ENCODE data around the gene PRELP.

Gene PRELP

DNA sequence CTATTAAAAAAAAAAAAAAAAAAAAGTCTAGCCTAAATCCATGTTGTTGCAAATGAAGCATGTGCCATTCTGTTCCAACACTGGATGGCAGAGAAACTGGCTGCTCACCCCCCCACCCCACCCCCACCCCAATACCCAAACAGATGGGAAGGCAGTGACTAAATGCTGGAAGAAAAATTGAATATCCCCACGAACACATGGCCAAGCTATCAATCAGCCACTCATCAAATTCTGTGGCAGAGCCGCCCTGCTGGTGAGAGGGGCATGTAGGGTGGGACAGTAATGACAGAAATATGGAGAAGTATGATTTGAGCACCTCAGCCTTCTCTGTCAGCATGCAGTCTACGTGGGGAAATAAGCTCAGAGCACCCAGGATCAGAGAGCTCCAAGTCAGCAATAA is 52.5 kb downstream of the PRELP start:
- no peak overlapping the region for H3K9ac ChIP-seq (ENCODE audit: low read length)
- no peaks in the 10 kb centered on the region for H3K36me3 ChIP-seq (ENCODE audit: insufficient read depth, low read length)
- no peaks in the 10 kb centered on the region for H3K27me3 ChIP-seq (ENCODE audit: control insufficient read depth in 1 of 2, insufficient read depth in 2 of 2, low read length in 2 of 2)
- no peak overlapping the region for H3K27ac ChIP-seq (ENCODE audit: low read depth, low read length)
- no peaks in the 10 kb centered on the region for H3K9me3 ChIP-seq (ENCODE audit: low read length)
- H3K4me1 ChIP-seq (ENCODE audit: insufficient read depth, low read length), result peaks cover 31% of the 10 kb centered on the region
- H3K4me3 ChIP-seq (ENCODE audit: low read depth in 1 of 2, low read length in 2 of 2), result no peak overlapping the region

DNA sequence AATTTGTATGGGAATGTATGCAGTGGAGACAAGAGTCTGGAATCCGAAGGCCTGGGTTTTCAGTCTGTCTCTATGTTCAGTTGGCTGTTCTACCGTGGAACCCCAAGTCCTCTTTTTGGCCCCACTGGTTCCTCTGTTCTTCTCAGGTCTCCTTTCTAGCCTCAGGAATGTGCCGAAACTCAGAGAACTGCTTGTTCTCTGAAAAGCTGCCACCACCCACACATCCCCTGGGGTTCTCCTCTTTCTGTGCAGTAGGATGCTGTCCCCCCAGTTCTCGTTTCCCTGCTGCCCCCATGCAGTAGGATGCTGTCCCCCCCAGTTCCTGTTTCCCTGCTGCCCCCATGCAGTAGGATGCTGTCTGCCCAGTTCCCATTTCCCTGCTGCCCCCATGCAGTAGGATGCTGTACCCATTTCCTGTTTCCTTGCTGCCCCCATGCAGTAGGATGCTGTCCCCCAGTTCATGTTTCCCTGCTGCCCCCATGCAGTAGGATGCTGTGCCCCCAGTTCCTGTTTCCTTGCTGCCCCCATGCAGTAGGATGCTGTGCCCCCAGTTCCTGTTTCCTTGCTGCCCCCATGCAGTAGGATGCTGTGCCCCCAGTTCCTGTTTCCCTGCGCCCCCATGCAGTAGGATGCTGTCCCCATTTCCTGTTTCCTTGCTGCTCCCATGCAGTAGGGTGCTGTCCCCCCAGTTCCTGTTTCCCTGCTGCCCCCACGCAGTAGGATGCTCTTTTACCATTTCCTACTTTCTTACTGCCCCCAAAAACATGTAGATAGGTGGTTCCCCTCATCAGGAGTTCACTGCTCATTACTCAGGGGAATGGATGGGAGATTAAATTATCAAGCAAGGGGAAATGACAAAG is 53.6 kb downstream of the PRELP start:
- Histone ChIP-seq H3K9ac (ENCODE audit: low read length) (no peak overlapping the region), H3K36me3 (ENCODE audit: insufficient read depth, low read length) (no peaks in the 10 kb centered on the region), H3K4me1 (ENCODE audit: insufficient read depth, low read length) (peaks cover 40% of the 10 kb centered on the region), H3K27me3 (ENCODE audit: control insufficient read depth in 1 of 2, insufficient read depth in 2 of 2, low read length in 2 of 2) (no peaks in the 10 kb centered on the region), H3K4me3 (ENCODE audit: low read depth in 1 of 2, low read length in 2 of 2) (no peak overlapping the region), H3K9me3 (ENCODE audit: low read length) (no peaks in the 10 kb centered on the region), H3K27ac (ENCODE audit: low read depth, low read length) (no peak overlapping the region)

DNA sequence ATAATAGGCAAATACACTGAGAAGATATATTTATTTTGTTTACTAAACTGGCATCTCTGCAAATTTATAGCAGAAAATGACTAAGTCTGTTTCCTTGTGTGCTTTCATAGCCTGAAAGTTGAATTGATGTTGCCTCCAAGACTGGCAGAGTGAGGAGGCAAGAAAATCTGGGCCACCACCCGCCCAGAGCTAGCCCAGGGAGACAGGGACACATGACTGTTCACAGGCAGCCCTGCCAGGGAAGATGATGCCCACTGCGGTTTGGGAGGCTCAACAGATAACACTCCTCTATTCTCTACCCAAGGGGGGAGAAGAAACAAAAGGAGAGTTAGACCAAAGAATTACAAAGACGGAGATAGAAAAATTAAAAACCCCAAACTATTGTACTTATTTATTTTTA is 55.5 kb downstream of the PRELP start:
- no peaks in the 10 kb centered on the region for H3K9me3 ChIP-seq (ENCODE audit: low read length)
- H3K27me3 ChIP-seq (ENCODE audit: control insufficient read depth in 1 of 2, insufficient read depth in 2 of 2, low read length in 2 of 2), result no peaks in the 10 kb centered on the region
- no peak overlapping the region for H3K27ac ChIP-seq (ENCODE audit: low read depth, low read length)
- H3K9ac ChIP-seq (ENCODE audit: low read length), result no peak overlapping the region
- H3K4me3 ChIP-seq (ENCODE audit: low read depth in 1 of 2, low read length in 2 of 2), result no peak overlapping the region
- no peaks in the 10 kb centered on the region for H3K36me3 ChIP-seq (ENCODE audit: insufficient read depth, low read length)
- H3K4me1 ChIP-seq (ENCODE audit: insufficient read depth, low read length), result peaks cover 41% of the 10 kb centered on the region

DNA sequence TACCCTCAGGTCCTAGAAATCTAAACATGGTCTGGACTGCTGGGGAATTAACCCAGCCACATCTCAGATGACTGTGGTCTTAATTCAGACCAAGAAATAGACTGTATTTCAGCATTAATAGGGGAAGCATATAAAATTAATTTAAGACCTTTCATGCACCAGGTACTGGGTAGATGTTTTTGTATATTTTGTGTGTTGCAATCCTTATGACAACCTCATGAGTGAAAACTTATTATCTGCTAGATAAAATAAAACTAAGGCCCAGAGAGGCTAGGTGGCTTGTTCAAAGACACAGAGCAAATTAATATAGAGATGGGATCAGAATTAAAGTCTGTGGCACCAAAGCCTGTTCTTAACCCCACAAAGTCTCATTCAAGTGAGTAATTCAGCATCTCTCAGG is 58.4 kb downstream of the PRELP start:
- H3K4me1 ChIP-seq (ENCODE audit: insufficient read depth, low read length), result peaks cover 45% of the 10 kb centered on the region
- peak overlapping the region in 1 of 2 donors; percentile 10 for H3K4me3 ChIP-seq (ENCODE audit: low read depth in 1 of 2, low read length in 2 of 2)
- no peak overlapping the region for H3K9ac ChIP-seq (ENCODE audit: low read length)
- H3K36me3 ChIP-seq (ENCODE audit: insufficient read depth, low read length), result no peaks in the 10 kb centered on the region
- peak overlapping the region; percentile 86 for H3K27ac ChIP-seq (ENCODE audit: low read depth, low read length)
- no peaks in the 10 kb centered on the region for H3K9me3 ChIP-seq (ENCODE audit: low read length)
- H3K27me3 ChIP-seq (ENCODE audit: control insufficient read depth in 1 of 2, insufficient read depth in 2 of 2, low read length in 2 of 2), result no peaks in the 10 kb centered on the region

DNA sequence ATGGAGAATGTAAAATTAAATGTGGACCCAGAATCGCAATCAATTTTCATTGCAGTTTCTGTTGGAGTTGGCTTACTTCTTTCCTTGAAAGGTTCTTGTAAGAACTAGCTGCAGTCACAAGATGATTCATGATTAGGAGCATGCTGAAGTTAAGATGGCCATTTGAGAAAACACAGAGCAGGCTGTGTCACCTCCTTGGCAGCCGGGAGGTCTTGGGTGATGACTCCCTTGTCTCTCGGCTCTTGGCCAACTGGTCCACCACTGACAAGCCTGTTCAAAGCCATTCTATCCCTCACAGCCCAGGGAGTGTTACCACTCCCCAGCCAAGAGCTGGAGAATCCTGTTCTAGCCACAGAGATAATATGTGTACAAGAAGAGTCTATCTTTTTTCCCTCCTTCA is 58.9 kb downstream of the PRELP start:
- Histone ChIP-seq H3K4me1 (ENCODE audit: insufficient read depth, low read length) (peaks cover 45% of the 10 kb centered on the region), H3K9me3 (ENCODE audit: low read length) (no peaks in the 10 kb centered on the region), H3K36me3 (ENCODE audit: insufficient read depth, low read length) (no peaks in the 10 kb centered on the region), H3K27ac (ENCODE audit: low read depth, low read length) (peak overlapping the region; percentile 86), H3K4me3 (ENCODE audit: low read depth in 1 of 2, low read length in 2 of 2) (peak overlapping the region in 1 of 2 donors; percentile 10), H3K27me3 (ENCODE audit: control insufficient read depth in 1 of 2, insufficient read depth in 2 of 2, low read length in 2 of 2) (no peaks in the 10 kb centered on the region), H3K9ac (ENCODE audit: low read length) (no peak overlapping the region)

DNA sequence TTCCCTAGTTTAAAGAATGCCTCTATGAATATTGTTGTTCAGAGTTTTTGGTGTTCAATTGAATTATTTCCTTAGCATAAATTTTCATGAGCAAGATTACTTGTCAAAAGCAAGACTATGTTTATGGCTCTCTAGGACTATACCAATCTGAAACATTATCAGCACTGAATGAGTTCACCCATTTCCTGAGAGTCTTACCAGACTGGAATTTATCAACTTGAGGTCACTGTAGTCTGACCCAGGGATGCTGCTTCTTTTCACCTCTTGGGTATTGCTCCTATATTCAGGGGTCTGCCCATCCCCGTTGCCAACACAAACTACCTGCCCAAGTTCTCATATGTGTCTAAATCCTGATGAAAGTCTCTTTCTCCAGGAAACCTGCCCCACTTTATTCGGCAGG is 61.0 kb downstream of the PRELP start:
- no peak overlapping the region for H3K4me3 ChIP-seq (ENCODE audit: low read depth in 1 of 2, low read length in 2 of 2)
- H3K27ac ChIP-seq (ENCODE audit: low read depth, low read length), result no peak overlapping the region
- no peaks in the 10 kb centered on the region for H3K27me3 ChIP-seq (ENCODE audit: control insufficient read depth in 1 of 2, insufficient read depth in 2 of 2, low read length in 2 of 2)
- H3K9me3 ChIP-seq (ENCODE audit: low read length), result no peaks in the 10 kb centered on the region
- no peaks in the 10 kb centered on the region for H3K36me3 ChIP-seq (ENCODE audit: insufficient read depth, low read length)
- peaks cover 41% of the 10 kb centered on the region for H3K4me1 ChIP-seq (ENCODE audit: insufficient read depth, low read length)
- no peak overlapping the region for H3K9ac ChIP-seq (ENCODE audit: low read length)

DNA sequence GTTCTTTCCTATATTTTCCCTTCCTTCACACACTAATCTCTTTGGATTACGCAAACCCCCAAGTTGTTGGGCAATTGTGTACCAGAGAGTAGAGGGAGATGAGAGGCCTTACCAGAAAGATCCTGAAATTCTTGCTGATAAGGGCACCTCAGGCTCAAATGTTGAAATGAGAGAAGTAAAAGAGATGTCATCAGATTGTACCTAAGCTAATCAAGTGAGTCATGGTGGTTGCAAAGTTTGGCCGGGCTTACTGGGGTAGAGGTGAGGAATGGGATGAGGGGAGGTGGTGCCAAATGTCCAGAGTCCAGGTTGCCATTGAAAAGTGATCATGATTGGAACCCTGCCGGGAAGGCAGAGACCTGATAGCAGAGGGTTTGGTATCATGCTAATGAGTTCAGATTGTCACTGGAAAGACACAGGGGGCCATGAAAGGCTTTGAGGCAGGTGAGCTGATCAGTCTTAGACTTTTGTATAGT is 61.4 kb downstream of the PRELP start:
- no peaks in the 10 kb centered on the region for H3K9me3 ChIP-seq (ENCODE audit: low read length)
- H3K36me3 ChIP-seq (ENCODE audit: insufficient read depth, low read length), result no peaks in the 10 kb centered on the region
- no peak overlapping the region for H3K4me3 ChIP-seq (ENCODE audit: low read depth in 1 of 2, low read length in 2 of 2)
- H3K4me1 ChIP-seq (ENCODE audit: insufficient read depth, low read length), result peaks cover 41% of the 10 kb centered on the region
- H3K9ac ChIP-seq (ENCODE audit: low read length), result no peak overlapping the region
- H3K27me3 ChIP-seq (ENCODE audit: control insufficient read depth in 1 of 2, insufficient read depth in 2 of 2, low read length in 2 of 2), result no peaks in the 10 kb centered on the region
- H3K27ac ChIP-seq (ENCODE audit: low read depth, low read length), result peak overlapping the region; percentile 59

DNA sequence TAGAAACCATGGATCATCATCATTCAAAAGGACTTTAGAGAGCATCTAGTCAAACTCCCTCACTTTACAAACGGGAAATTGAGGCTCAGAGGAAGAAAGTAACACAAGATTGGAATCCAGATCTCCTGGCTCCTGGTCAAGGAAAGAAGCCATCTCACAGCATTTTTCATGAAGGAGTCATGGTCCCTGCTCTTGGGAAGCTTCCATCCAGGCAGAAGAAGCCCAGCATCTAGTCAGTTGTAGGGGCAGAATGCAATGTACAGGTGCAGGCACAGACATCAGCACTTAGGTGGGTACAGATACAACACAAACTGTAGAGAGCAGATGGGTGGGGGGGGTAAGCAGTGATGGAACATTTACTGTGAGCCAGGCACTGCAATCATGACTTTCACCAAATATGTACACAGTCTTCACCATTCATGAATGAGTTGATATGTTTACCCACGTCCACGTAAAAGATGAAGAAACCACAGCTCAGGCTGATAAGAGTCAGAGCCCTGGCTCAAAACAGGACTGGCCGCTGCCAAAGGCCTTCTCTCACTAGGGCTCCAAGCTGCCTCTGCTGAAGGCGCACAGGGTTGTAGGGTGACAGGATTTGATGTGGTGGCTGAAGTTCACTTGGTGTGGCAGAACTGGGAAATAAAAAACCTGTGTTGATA is 62.3 kb downstream of the PRELP start:
- Histone ChIP-seq H3K9ac (ENCODE audit: low read length) (no peak overlapping the region), H3K27me3 (ENCODE audit: control insufficient read depth in 1 of 2, insufficient read depth in 2 of 2, low read length in 2 of 2) (no peaks in the 10 kb centered on the region), H3K27ac (ENCODE audit: low read depth, low read length) (peak overlapping the region; percentile 59)

DNA sequence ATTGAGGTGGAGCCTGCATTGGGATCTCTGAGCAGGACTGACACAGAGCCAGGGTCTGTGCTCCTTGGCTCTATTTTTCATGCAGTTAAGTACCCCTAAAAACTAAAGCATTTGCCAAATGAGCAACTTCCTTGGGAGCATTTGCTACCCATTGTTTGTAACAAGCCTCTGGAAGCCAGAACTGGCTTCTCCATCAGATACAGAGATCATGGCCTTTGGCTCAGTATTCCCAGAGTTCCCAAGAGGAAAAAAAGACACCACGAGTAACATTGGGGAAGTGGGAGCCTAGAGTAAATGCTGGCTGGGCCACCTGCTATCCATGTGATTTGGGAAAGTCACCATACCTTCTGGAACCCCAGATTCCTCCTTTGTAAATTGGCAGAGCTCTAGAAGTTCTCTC is 63.1 kb downstream of the PRELP start:
- Histone ChIP-seq H3K27me3 (ENCODE audit: control insufficient read depth in 1 of 2, insufficient read depth in 2 of 2, low read length in 2 of 2) (no peaks in the 10 kb centered on the region), H3K4me3 (ENCODE audit: low read depth in 1 of 2, low read length in 2 of 2) (no peak overlapping the region), H3K4me1 (ENCODE audit: insufficient read depth, low read length) (peaks cover 35% of the 10 kb centered on the region), H3K27ac (ENCODE audit: low read depth, low read length) (peak overlapping the region; percentile 12), H3K9me3 (ENCODE audit: low read length) (no peaks in the 10 kb centered on the region), H3K36me3 (ENCODE audit: insufficient read depth, low read length) (no peaks in the 10 kb centered on the region), H3K9ac (ENCODE audit: low read length) (no peak overlapping the region)

More for the DNA sequence above, 62.3 kb downstream of the PRELP start:
- peaks cover 41% of the 10 kb centered on the region for H3K4me1 ChIP-seq (ENCODE audit: insufficient read depth, low read length)
- H3K36me3 ChIP-seq (ENCODE audit: insufficient read depth, low read length), result no peaks in the 10 kb centered on the region
- H3K9me3 ChIP-seq (ENCODE audit: low read length), result no peaks in the 10 kb centered on the region
- H3K4me3 ChIP-seq (ENCODE audit: low read depth in 1 of 2, low read length in 2 of 2), result no peak overlapping the region

DNA sequence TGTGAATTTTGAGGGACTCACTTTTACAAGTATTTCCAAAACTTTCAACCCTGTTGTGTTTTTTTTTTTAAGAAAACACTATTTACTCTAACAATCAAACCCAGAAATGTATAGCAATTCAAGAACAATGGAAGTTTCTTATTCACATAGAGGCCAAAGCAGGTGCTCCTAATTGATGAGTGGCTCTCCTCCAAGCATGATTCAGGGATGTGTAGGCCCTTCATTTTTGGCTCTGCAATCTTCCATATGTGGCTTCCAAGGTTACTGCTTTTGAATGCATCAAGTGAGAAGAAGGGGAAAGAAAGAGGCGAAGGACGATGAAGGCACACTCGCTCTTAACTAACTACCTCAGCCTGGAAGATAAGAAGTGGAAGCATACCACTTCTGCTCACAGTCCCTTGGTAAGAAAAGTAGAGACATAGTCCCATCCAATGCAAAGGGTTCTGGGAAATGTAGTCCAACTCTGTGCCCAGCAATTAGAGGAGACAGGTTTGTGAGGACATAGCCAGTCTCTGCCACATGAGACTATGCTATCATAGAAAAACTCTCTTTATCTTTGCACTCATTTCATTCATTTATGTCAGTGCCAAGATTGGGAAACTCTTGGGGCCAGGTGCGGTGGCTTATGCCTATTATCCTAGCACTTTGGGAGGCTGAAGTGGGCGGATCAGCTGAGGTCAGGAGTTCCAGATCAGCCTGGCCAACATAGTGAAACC is 64.4 kb downstream of the PRELP start:
- peaks cover 33% of the 10 kb centered on the region for H3K4me1 ChIP-seq (ENCODE audit: insufficient read depth, low read length)
- H3K9ac ChIP-seq (ENCODE audit: low read length), result no peak overlapping the region
- no peaks in the 10 kb centered on the region for H3K9me3 ChIP-seq (ENCODE audit: low read length)
- H3K27ac ChIP-seq (ENCODE audit: low read depth, low read length), result no peak overlapping the region
- H3K27me3 ChIP-seq (ENCODE audit: control insufficient read depth in 1 of 2, insufficient read depth in 2 of 2, low read length in 2 of 2), result no peaks in the 10 kb centered on the region
- no peaks in the 10 kb centered on the region for H3K36me3 ChIP-seq (ENCODE audit: insufficient read depth, low read length)
- H3K4me3 ChIP-seq (ENCODE audit: low read depth in 1 of 2, low read length in 2 of 2), result no peak overlapping the region

Measured in muscle layer of colon (tissue), 2 donors.